CD1c-positive myeloid dendritic cell (primary cell): Measurements from ENCODE around the gene SUGT1.
A peak's percentile ranks its signal among the peaks of the same experiment; 100 is the strongest.
"Not testable (repeated sequence)": the region's sequence is repeated elsewhere in the genome, so short reads cannot be mapped to it uniquely, and the experiment has no call there.

Experiments used
- DNase-seq: peaks from one replicate; pipeline ENCODE4 v3.0.0-alpha.2; 2016; ENCODE audit errors: extremely low spot score

The SUGT1 gene

GRCh38 chr13:52652196-52652979, at the start of gene SUGT1:
SUGT1 (plus strand) TSS chr13:52652836; CDS start chr13:52652921, 85 bp downstream.
- DNase-seq = peak; percentile 98

GRCh38 chr13:52603316-52603715, 49.3 kb upstream of the SUGT1 start:
- DNase-seq = not testable (repeated sequence)

GRCh38 chr13:52606126-52606525, 46.5 kb upstream of the SUGT1 start:
- DNase-seq = not testable (repeated sequence)

- DNase-seq = not testable (repeated sequence)
Measured at GRCh38 chr13:52606795-52607194, 45.8 kb upstream of the SUGT1 start.

- DNase-seq = not testable (repeated sequence)
Measured at GRCh38 chr13:52608184-52608583, 44.5 kb upstream of the SUGT1 start.

GRCh38 chr13:52609013-52609606, 43.5 kb upstream of the SUGT1 start:
- DNase-seq = peak; percentile 45

- DNase-seq = not testable (repeated sequence)
Measured at GRCh38 chr13:52610158-52610557, 42.5 kb upstream of the SUGT1 start.

- no peak for DNase-seq
Measured at GRCh38 chr13:52615134-52615801, 37.4 kb upstream of the SUGT1 start.

- DNase-seq = no peak
Measured at GRCh38 chr13:52615812-52616211, 36.8 kb upstream of the SUGT1 start.

GRCh38 chr13:52617070-52618060, 35.3 kb upstream of the SUGT1 start:
- DNase-seq = peak; percentile 78

- not testable (repeated sequence) for DNase-seq
Measured at GRCh38 chr13:52631083-52631690, 21.4 kb upstream of the SUGT1 start.

GRCh38 chr13:52638666-52639328, 13.8 kb upstream of the SUGT1 start:
- no peak for DNase-seq

- DNase-seq = no peak
Measured at GRCh38 chr13:52642131-52642530, 10.5 kb upstream of the SUGT1 start, which contains the start of gene HNRNPA1L2. HNRNPA1L2 (plus strand) TSS chr13:52642431; CDS start chr13:52642493, 62 bp downstream.

- DNase-seq = no peak
Measured at GRCh38 chr13:52644108-52644507, 8.5 kb upstream of the SUGT1 start.

GRCh38 chr13:52646967-52647366, 5.7 kb upstream of the SUGT1 start:
- DNase-seq = no peak

- no peak for DNase-seq
Measured at GRCh38 chr13:52650731-52651130, 1.9 kb upstream of the SUGT1 start.

- no peak for DNase-seq
Measured at GRCh38 chr13:52651897-52652195, 790 bp upstream of the SUGT1 start.

GRCh38 chr13:52652980-52653303, 306 bp downstream of the SUGT1 start:
- DNase-seq = no peak

- DNase-seq = no peak
Measured at GRCh38 chr13:52659340-52659739, 6.7 kb downstream of the SUGT1 start.

- DNase-seq = no peak
Measured at GRCh38 chr13:52664272-52664671, 11.6 kb downstream of the SUGT1 start.

GRCh38 chr13:52665325-52665724, 12.7 kb downstream of the SUGT1 start:
- peak; percentile 47 for DNase-seq
